Activated CD4-positive, alpha-beta T cell treated with anti-CD3 and anti-CD28 coated beads for 4 hours (primary cell): Measurements from ENCODE around the gene ADK.
"Not testable (repeated sequence)": the region's sequence is repeated elsewhere in the genome, so short reads cannot be mapped to it uniquely, and the experiment has no call there.

Source experiments
- DNase-seq, 2 donors: peaks; one replicate each; pipeline ENCODE4 v3.0.0-alpha.2; 2020

Gene ADK

GRCh38 chr10:74573497-74573896 is 422.5 kb downstream of the ADK start:
- DNase-seq, result not testable (repeated sequence)

DNA sequence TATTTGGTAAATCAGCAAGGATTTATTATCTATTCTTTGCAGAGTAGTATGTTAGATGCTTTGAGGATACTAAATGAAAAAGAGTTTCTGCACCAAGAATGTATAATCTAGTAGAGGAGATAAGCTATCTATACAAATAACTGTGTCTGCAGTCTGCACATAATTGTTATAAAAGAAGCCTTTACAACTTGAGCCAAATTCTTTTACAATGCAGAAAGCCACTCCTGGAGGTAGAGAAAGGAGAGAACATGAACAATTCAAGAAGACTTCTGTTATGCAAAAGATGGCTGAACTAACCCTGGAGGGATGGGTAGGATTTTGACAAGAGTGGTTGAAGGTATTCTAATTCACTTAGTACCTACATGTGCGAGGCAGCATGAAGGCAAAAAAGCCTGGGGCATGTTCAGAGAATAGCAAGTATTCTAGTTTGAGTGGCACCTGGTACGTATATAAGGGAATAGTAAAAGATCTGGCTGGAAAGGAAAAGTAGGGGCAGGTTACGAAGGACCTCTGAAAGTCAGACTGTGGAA is 424.2 kb downstream of the ADK start:
- no peak for DNase-seq

- DNase-seq, result no peak
Observed at GRCh38 chr10:74575912-74576311, 424.9 kb downstream of the ADK start.

DNA sequence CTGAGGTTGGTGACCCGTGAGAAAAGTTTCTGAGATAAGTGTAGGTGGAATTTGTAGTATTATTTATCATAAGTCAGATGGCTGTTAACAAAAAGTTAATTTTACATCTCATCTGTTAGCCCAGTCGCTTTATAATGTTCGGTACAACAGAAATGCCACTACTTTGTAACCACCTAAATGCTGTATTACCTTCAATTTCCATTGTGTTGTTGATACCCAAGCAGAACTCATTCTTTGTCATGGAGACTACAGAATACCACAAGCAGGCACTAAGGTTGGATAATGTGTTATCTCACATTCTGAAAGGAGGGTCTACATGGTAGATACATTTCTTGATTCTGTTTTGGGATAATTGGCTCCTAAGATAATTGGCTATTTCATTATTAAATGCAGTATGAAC is 425.6 kb downstream of the ADK start:
- no peak for DNase-seq

GRCh38 chr10:74580438-74580837 is 429.4 kb downstream of the ADK start:
- DNase-seq, result not testable (repeated sequence)

DNA sequence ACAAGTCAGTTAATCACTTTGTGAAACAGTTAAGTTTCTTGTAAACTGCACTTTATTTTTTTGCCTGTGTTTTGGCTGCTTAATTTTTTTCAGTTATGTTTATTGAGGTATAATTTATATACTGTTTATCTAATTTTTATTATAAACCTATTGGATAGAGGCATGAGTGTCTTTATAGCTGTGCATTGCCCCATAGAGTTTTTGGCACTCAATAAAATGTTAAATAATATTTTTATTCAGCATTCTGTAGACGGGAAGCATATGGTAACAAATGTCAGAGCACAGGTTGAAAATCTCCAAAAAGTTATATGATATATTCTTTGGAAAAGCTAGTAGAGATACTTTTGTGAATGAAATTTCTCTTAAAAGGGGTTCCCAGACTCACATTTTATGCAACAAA is 431.5 kb downstream of the ADK start:
- DNase-seq, result no peak

DNA sequence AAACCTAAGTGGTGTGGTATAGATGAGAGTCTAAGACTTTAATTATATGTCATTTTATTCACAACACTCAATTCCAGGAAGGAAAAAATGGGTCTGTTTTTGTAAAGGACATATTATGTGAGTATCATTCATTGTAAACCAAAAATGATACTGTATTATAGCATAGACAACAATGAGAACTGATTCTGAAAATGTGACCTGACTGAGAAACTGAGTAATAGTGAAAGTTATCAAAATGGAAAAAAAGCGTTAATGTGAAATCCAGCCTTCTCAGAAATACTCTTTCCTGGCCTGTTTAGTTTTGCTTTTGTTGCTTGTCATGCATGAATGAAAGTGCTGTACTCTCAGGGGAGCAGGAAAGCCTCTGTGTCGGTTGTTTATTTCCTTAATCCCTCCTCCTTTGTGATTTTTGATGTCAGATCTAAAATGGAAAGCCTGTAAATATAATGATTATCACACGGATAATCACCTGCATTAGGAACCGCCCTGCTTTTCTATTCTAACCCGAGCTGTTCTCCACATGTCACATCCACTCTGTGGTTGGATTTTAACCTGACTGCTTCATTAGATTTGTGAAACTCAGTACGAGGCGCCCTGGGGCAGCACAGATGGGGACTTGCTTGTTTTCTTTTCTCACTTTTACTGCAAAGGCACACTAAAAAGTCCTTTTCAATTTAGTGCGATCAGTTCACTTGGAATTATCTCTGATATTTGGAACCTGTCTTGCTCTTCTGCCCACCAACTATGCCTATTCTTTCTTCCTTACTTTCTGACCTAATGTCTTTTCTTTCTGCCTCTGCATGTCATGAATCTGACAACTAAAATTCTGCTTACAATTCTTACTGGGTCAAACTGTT is 434.4 kb downstream of the ADK start:
- peak; percentile 25 to 30 for DNase-seq

GRCh38 chr10:74586088-74586585 is 435.1 kb downstream of the ADK start:
- DNase-seq, result peak; percentile 29 to 51

- no peak for DNase-seq
Observed at GRCh38 chr10:74587109-74587854, 436.3 kb downstream of the ADK start.

DNA sequence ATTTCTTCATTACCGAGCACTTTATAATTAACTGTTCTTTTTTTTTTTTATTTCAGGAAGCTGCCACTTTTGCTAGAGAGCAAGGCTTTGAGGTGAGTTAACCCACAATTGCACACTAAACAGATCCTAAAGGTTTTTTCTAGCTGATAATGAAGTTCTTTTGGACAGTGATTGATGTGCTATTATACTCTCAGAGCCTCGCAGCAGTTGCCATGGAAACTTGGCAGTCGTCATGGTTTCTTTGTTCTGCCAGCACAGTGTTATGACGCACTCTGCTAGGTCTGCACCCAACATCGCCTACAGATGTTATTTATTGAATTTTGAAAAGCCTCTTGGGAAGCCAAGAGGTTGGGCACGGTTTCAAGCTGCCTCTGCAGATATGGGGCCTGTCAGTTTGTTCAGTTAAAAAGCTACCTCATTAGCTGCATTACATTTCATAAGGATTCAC is 438.2 kb downstream of the ADK start:
- DNase-seq, result peak; percentile 87 to 88

GRCh38 chr10:74589851-74590250 is 438.8 kb downstream of the ADK start:
- DNase-seq, result no peak

DNA sequence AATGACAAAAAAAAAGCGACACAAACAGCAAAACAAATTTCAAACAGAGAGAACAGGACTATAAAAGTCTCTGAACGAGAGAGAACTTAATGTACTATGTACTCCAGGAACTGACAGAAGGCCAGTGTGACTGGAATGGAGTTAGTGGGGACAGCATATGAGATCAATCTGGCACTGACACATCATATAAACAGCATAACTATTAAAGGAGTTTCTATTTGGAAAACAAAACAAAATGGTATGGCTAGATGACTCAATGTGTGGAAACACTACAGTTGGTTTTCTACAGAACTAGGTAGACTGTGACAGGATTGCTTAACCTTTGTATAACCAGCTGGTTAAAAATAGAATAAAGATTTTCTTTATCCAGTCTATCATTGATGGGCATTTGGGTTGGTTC is 442.4 kb downstream of the ADK start:
- no peak for DNase-seq

- no peak for DNase-seq
Observed at GRCh38 chr10:74596713-74597112, 445.7 kb downstream of the ADK start.

- no peak for DNase-seq
Observed at GRCh38 chr10:74598891-74599566, 448.0 kb downstream of the ADK start.

- DNase-seq, result no peak
Observed at GRCh38 chr10:74599672-74600071, 448.7 kb downstream of the ADK start.

DNA sequence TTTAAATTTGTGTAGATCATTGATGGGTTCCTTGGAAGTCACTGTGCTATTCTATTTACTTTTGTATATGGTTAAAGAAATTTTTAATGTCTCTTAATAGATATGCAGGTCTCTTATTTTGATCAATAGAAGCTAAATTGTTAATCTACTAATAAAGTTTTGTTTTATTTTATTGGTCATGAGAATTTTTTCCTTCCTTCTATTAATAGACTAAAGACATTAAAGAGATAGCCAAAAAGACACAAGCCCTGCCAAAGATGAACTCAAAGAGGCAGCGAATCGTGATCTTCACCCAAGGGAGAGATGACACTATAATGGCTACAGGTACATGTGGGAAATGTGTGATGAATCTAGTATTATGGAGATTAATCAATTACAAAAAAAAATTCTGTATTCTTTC is 449.1 kb downstream of the ADK start:
- no peak for DNase-seq

GRCh38 chr10:74602576-74602975 is 451.6 kb downstream of the ADK start:
- DNase-seq, result no peak

DNA sequence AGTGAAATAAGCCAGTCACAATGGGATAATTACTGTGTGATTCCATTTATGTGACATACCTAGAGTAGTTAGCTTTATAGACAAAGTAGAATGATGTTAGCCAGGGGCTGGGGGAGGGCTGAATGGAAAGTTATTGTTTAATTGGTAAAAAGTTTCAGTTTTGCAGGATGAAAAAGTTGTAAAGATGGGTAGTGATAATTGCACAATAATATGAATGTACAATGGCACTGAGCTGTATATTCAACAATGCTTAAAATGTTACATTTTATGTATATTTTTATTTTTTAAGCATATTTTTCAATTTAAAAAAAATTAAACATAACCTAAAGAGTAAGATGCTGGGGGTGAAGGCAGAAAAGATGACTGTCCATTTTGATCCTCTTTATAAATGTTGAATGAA is 459.3 kb downstream of the ADK start:
- DNase-seq, result no peak

DNA sequence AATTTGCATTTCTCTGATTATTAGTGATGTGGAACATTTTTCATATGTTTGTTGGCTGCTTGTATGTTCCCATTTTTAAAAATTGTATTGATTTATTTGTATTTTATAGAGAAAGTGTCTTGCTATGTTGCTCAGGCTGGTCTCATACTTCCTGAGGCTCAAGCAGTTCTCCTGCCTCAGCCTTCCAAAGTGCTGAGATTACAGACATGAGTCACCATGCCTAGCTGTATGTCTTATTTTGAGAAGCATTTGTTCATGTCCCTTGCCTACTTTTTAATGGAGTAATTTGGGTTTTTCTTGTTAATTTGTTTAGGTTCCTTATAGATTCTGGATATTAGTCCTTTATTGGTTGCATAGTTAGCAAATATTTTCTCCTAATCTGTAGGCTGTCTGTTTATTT is 461.2 kb downstream of the ADK start:
- no peak for DNase-seq

DNA sequence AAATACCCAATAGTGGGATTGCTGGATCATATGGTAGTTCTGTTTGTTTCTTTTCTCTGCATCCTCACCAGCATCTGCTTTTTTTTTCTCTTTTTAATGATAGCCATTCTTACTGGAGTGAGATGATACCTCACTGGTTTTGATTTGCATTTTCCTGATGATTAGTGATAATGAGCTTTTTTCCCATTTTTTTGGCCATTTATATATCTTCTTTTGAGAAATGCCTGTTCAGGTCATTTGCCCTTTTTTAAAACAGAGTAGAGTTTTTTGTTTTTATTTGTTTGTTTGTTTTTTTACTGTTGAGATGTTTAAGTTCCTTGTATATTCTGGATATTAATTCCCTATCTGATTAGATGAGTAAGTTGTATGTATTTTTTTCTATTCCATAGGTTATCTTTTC is 469.6 kb downstream of the ADK start:
- no peak for DNase-seq

- DNase-seq, result no peak
Observed at GRCh38 chr10:74623786-74624185, 472.8 kb downstream of the ADK start.

- DNase-seq, result no peak
Observed at GRCh38 chr10:74624501-74624900, 473.5 kb downstream of the ADK start.

- no peak for DNase-seq
Observed at GRCh38 chr10:74628136-74628535, 477.1 kb downstream of the ADK start.
